DMS 273 (cell line): ENCODE results near the gene ZNF292.
A peak's percentile ranks its signal among the peaks of the same experiment; 100 is the strongest.
"Not testable (repeated sequence)": the region's sequence is repeated elsewhere in the genome, so short reads cannot be mapped to it uniquely, and the experiment has no call there.

Experiments used
- DNase-seq: peaks from one replicate; lab custom pipeline; 2025; ENCODE audit not compliant: unreplicated experiment; lab: John Stamatoyannopoulos, UW

ZNF292 gene

GRCh38 chr6:87154993-87155841 lies at the start of gene ZNF292:
TSS of gene ZNF292 (plus strand) at chr6:87155565. CDS start at chr6:87155592, 27 bp downstream.
- DNase-seq: peak; percentile 99

- DNase-seq: no peak
Measured at GRCh38 chr6:87105823-87106222, 49.5 kb upstream of the ZNF292 start.

GRCh38 chr6:87110636-87111035 lies 44.7 kb upstream of the ZNF292 start:
- no peak for DNase-seq

- peak; percentile 37 for DNase-seq
Measured at GRCh38 chr6:87115402-87116135, 39.8 kb upstream of the ZNF292 start.

DNA sequence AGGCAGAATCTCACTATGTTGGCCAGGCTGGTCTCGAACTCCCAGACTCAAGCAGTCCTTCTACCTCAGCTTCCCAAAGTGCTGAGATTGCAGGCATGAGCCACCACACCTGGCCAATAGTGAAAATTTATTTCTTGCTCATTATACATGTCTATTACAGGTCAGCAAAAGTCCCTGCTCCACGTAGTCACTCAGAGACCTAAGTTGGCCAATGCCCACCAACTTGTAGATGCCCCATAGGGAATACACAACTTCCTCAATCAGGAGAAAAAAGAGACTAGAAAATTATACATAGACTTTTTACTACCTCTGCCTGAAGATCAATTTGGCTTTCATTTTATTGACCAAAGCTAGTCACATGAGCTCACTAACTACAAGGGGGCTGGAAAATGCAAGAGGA lies 38.4 kb upstream of the ZNF292 start:
- DNase-seq: no peak

- no peak for DNase-seq
Measured at GRCh38 chr6:87118054-87118453, 37.3 kb upstream of the ZNF292 start.

DNA sequence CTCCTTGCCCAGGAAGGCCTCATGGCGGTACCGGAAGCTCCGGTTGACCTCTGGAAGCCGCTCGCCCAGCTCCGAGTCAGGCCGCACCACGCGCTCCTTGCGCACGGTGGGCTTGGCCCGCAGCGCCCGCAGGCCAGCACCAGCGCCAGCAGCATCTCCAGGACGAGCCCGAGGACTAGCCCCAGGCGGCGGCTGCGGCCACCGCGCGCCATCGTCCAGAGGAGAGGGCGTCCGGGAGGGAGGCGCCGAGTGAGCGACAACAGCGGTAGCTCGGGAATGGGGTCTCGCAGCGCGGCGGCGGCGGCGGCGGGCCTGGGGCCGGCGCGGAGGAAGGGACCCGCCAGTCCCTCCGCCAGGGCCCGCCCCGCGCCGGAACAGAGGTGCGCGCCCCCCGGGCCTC lies 32.9 kb upstream of the ZNF292 start:
- DNase-seq: no peak

- no peak for DNase-seq
Measured at GRCh38 chr6:87124074-87124473, 31.3 kb upstream of the ZNF292 start.

DNA sequence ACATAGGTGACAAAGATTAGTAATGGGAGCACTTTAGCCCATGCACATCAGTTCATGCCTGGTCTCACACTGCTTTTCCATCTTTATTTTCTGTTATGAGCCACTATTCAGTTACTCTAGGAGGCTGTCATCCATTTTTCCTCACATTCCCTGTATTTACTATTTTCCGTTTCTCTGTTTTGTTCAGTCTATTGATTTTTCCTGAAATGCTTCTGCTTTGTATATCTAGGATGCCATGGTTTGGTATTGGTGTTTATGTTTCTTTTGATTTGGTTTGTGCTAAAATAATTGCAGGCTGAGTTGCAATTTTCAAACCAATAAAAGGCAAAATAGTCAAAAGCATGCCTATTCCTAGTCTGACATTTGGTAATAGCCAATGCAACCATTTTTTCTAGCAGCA lies 28.9 kb upstream of the ZNF292 start:
- DNase-seq: no peak

- DNase-seq: no peak
Measured at GRCh38 chr6:87127737-87128136, 27.6 kb upstream of the ZNF292 start.

DNA sequence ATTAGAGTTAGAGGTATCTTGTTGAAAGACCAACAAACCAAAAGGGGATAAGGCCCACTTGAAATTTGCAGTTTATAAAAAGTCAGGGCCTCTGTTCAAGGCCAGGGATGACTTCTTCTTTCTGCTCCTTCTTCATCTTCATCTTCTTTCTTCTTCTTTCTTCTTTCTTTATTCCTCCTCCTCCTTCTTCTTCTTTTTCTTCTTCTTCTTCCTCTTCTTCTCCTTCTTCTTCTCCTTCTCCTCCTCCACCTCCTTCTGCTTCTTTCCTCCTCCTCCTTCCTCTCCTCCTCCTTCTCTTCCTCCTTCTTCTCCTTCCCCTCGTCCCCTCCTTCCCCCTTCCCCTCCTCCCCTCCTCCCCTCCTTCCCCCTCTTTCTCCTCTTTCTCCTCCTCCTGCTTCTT lies 18.4 kb upstream of the ZNF292 start:
- no peak for DNase-seq

DNA sequence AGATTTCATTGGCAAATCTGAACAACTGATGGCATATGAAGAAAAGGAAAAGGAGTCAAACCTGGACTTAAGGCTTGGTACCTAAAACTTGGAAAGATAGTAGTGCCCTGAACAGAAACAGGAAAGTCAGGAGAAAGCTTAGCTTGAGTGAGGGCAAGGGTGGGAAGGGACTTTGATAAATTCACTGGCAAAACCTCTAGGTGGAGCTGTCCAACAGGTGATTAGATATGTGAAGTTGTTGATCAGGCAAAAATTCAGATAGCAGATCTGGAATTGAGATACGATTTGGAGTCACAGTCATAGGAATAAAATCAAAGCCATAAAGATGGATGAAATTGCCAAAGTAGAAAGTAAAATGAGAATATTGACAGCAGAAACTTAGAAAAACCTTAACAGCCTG lies 16.1 kb upstream of the ZNF292 start:
- peak; percentile 67 for DNase-seq

DNA sequence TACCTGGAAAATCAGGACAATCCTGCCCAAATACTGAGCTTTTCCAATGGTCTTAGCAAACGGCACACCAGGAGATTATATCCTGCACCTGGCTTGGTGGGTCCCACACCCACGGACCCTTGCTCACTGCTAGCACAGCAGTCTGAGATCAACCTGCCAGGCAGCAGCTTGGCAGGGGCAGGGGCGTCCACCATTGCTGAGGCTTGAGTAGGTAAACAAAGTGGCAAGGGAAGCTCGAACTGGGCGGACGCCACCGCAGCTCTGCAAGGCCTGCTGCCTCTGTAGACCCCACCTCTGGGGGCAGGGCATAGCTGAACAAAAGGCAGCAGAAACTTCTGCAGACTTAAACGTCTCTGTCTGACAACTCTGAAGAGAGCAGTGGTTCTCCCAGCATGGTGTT lies 15.4 kb upstream of the ZNF292 start:
- not testable (repeated sequence) for DNase-seq

- DNase-seq: no peak
Measured at GRCh38 chr6:87146363-87146762, 9.0 kb upstream of the ZNF292 start.

GRCh38 chr6:87150406-87150805 lies 5.0 kb upstream of the ZNF292 start:
- no peak for DNase-seq

DNA sequence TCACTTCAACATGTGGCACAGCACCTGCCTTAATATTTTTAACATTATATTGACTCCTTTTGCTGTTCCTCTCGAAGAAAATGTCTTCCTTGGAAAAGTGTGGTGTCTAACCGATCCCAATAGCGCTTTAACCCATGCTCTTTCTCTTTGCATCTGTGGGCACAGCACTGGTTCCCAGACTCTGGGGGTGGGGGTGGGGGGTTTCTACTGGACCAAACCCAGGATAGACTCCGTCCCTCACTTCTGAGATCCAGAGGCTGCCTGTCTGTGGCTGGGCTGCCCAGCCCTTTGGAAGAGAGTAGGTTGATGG lies 3.9 kb upstream of the ZNF292 start:
- no peak for DNase-seq

- DNase-seq: peak; percentile 86
Measured at GRCh38 chr6:87151781-87152525, 3.4 kb upstream of the ZNF292 start.

GRCh38 chr6:87152526-87152955 lies 2.8 kb upstream of the ZNF292 start:
- DNase-seq: no peak

- no peak for DNase-seq
Measured at GRCh38 chr6:87154641-87154992, 748 bp upstream of the ZNF292 start.

DNA sequence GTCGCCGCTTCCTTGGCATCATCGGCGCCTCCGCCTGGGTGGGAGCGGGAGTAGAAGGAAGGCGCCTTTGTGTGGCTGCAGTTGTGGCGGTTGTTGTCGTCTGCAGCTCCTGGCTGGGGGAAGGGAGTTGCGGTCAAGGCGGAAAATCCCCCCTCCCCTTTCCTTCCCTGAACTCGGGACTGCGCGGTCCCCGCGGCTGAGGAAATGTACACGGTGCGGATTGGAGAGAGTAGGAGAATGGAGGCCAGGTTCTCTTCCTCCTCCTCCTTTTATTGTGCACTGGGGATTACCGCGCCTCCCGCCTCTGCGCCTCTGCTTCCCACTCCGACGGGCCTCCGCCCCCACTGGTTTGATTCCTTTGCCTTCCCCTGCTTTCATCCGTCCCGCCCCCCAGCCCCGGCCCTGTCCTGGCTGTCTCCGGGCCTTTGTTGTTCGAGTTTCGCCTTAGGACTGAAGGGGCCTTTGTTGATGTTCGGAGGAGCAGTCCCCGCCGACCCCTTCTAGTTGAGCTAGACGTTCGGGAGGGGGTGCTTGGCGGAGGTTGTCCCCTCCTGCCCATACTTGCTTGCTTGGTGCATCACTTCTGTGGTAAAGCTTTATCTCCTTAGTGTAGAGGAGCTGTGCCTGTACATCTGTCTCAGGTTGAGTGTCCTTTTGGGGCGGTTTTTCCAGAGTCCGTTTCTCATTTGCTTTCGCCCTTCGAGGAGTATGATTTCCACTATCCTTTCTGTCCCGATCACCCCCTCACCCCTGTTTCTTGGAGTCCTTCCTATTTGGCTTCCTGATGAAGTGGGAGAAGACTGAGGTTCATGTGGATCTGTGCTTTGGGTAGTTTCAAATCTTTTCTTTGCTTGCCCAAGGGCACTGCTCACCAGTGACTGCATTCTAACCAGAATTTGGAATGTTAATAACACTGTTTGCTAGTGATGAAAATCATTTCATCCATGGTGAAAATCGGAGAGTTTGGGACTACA lies 764 bp downstream of the ZNF292 start:
- peak; percentile 82 for DNase-seq

GRCh38 chr6:87157596-87157995 lies 2.2 kb downstream of the ZNF292 start:
- not testable (repeated sequence) for DNase-seq
